Activated CD4-positive, CD25-positive, alpha-beta regulatory T cell treated with anti-CD3 and anti-CD28 coated beads, Interleukin-2, amount 50 U/mL, for 72 hours (primary cell): ENCODE measurements around the gene EFCAB6.

Source experiments
- DNase-seq: peaks from one replicate; pipeline ENCODE4 v3.0.0; 2021

EFCAB6 gene

GRCh38 chr22:43567691-43568324 is 244.3 kb downstream of the EFCAB6 start:
- DNase-seq, result no peak

DNA sequence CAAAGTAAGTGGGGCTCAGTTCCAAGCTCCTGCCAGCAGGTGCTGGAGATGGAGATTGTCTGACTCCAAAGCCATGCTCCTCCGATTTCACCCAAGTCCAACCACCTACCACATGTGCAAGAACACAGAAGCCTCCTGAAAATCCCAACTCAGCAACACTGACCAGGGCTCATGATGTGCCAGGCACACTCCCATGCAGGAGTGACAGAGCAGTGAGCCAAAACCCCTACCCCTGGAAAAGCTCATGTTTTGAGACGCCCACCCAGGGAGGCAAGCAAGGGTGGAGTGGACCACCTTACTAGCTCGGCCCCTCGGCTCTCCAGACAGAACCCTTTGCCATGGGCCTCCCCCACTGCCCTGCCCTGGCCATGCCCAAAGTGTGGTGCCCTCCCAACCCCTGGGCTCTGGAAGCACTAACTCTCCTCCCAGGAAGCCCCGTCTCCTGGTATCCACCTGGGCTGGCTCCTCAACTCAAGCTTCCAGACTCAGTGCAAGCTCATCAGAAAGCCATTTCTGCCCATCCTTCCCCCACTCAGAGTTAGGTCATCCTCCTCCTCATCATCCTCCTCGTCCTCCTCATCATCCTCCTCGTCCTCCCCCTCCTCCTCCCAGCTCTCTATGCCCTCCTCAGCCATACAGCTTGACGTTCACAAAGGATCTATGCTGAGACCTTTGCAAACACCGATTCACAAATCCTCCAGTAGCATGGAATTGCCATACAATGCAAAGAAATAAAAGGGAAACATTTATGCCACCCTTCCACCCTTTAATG is 245.4 kb downstream of the EFCAB6 start:
- DNase-seq, result no peak

DNA sequence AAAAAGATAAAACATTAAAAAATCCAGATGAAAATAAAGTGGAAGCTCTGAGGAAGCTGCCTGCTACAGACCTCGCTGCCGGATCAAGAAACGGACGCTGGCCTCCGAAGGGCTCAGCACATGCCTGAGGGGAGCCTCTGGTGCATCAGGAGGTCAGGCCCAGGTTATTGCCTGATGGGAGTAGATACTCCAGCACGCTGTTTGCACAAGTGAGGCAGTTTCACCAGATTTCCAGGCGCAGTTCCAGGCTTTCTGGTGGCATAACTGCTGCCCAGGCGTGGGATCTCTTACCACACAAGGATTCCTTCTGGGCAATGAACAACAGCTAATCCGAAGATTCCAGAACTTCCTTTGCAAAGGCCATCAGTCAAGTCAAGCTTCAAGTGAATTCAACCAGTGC is 246.1 kb downstream of the EFCAB6 start:
- no peak for DNase-seq

DNA sequence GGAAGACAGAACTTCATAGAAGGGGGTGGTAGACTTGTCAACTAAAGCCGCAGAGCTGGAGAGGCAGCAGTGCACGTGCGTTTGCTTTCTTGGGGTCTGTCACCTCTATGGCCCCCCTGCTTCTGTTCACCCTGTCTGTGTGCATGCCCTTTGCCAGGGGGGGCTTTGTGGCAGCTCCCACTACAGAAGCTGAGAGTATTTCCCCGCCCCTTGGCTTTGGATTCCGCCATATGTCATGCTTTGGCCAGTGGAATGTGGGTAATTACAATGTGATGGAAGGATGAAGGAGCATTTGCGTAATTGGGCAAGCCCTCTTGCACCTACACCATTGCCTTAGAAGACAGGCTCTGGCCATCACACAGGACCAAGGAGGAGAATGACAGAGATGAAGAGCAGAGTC is 247.2 kb downstream of the EFCAB6 start:
- DNase-seq, result no peak

DNA sequence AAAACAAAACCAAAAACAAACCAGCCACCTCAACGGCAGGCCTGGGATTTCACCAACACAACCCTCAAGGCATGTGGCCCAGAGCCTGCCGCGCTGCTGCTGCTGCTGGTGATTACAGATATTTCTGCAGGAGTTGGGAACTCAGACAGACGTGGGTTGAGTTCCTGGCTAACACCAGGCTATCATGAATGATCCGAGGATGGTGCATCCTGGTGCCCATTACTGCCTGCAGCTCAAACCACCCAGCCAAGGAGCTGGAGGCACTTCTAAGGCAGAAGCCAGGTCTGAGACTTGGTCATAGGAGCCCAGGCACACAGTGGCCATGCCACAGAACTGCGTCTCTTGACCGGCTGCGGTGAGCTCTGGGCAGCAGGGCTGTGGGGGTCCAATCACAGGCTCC is 248.5 kb downstream of the EFCAB6 start:
- DNase-seq, result no peak

- no peak for DNase-seq
Measured at GRCh38 chr22:43562843-43563242, 249.3 kb downstream of the EFCAB6 start.

- DNase-seq, result no peak
Measured at GRCh38 chr22:43561415-43562178, 250.5 kb downstream of the EFCAB6 start.

GRCh38 chr22:43560651-43561050 is 251.5 kb downstream of the EFCAB6 start:
- DNase-seq, result no peak

DNA sequence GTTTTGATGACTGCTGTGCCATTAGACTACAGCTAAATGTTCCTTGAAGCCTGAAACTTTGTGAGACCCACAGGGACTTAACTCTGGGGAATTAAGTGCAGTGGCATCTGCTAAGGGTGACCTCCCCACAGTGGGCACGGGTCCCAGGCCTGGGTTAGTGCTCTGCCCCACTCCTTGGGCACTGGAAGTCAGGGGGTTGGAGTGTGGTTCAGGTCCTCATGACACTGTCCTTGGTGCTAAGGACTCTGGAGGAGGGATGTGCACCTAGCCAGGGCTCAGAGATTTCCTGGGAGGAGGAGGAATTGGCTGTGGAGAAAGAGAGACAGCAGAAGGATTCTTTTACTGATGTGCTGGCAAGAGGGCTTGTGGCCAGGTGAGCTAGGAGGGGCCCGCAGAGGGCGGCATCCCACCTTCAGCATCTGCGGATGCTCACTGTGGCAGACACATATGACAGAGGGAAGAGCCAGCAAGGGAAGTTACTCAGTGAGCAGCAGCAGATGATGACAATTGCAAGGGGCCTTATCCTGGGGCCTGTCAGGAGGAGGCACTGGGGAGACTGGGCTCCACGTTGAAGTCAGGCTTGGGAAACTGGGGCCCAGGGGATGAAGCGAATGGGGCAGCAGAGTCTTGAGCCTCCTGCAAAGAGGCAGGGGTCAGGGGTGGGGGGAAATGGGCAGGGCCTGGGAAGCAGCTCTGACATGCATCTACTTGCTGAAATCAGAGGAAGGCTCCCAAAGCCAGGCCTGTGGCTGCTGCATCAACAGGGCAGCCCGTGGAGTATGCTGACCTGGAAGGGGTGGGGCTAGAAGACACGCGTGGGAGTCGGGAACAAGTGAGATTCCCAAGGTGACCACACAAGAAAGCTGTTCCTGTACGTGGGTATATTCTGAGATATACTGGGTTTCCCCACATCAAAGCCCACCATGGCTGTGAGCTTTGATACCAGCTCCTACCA is 256.3 kb downstream of the EFCAB6 start:
- DNase-seq, result no peak

GRCh38 chr22:43554694-43555365 is 257.3 kb downstream of the EFCAB6 start:
- DNase-seq, result no peak

- no peak for DNase-seq
Measured at GRCh38 chr22:43554259-43554636, 257.9 kb downstream of the EFCAB6 start.

DNA sequence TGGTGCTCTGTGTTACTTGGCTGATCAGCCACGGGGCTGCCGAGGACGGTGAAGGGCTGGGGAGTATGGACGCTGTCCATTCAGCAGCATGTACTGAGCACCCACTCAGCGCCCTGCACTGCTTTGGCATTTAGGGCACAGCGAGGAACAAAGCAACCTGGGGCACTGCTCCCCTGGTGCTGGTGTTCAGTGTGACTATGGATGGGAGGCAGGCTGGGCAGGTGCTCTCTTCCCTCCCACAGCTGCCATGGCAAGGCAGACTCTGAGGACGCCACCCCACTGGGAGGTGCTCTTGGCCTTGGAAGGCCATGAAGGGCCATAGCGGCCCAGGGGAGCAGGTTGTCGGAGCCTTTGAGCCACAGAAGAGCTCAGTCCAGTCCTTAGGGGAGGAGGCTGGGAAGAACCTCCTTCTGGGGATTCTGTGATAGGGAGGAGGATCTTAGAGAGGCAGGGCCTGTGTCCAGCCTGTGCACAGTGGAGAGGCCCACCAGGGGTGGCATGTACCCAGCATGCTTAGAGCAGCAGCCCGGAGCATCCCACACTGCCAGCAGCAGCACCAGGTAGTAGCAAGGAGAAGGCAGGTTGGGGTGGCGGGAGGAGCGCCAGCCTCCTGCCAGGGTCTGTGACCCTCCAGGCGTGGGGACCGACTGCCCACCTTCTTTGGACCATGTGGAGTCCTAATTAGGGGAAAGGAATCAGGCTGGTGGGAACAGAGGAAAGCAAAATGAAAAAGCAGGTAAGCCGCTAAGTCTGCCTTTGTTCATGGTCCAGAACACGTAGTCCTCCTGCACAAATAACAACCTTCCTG is 258.4 kb downstream of the EFCAB6 start:
- DNase-seq, result no peak

- DNase-seq, result no peak
Measured at GRCh38 chr22:43550672-43551071, 261.4 kb downstream of the EFCAB6 start.

GRCh38 chr22:43550024-43550620 is 262.0 kb downstream of the EFCAB6 start:
- DNase-seq, result no peak

- DNase-seq, result no peak
Measured at GRCh38 chr22:43546186-43546585, 265.9 kb downstream of the EFCAB6 start.

DNA sequence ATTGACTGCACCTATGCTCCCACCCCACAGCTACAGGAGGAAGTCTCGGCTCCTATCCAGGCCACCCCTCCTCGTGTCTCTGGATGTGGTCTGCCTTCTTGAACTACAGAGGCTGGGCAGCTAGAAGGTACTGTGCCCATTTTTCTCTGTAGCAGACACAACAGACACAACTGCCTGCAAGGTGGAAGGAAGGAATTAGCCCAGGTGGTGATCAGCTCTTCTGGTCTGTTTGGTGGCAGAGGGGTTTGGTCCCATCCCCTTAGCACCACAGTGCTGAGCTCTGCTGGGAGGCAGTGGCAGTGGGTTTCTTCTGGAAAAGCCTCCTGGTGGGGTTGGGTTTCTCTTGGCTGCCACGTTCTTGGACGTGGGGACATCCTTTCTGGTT is 267.8 kb downstream of the EFCAB6 start:
- DNase-seq, result no peak

GRCh38 chr22:43543522-43544288 is 268.4 kb downstream of the EFCAB6 start:
- DNase-seq, result no peak

- no peak for DNase-seq
Measured at GRCh38 chr22:43542681-43543521, 269.2 kb downstream of the EFCAB6 start.
